LNCAP (cell line): ENCODE data around the gene SUPT3H.

ENCODE experiments used
- TF ChIP-seq, protein P1 (sequence below): fragments of 450-650 bp; IDR thresholded peaks from 2 replicates; pipeline ENCODE4 v1.5.1; 2017; ENCODE audit warnings: mild to moderate bottlenecking

The SUPT3H gene

GRCh38 chr6:44995486-44996132, 382.1 kb downstream of the SUPT3H start:
- TF ChIP-seq, protein P1, sequence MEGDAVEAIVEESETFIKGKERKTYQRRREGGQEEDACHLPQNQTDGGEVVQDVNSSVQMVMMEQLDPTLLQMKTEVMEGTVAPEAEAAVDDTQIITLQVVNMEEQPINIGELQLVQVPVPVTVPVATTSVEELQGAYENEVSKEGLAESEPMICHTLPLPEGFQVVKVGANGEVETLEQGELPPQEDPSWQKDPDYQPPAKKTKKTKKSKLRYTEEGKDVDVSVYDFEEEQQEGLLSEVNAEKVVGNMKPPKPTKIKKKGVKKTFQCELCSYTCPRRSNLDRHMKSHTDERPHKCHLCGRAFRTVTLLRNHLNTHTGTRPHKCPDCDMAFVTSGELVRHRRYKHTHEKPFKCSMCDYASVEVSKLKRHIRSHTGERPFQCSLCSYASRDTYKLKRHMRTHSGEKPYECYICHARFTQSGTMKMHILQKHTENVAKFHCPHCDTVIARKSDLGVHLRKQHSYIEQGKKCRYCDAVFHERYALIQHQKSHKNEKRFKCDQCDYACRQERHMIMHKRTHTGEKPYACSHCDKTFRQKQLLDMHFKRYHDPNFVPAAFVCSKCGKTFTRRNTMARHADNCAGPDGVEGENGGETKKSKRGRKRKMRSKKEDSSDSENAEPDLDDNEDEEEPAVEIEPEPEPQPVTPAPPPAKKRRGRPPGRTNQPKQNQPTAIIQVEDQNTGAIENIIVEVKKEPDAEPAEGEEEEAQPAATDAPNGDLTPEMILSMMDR: no peak

DNA sequence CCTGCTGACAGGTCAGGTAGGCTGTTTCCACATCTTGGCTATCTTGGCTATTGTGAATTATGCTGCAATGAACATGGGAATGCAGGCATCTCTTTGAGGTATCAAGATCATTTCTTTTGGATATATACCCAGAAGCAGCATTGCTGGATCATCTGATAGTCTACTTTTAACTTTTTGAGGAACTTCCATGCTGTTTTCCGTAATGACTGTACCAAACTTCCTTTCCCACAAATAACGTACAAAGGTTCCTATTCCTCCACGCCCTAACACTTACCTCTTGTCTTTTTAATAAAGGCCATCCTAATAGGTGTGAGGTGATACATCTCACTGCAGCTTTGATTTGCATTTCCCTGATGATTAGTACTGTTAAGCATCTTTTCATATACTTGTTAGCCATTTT, 388.3 kb downstream of the SUPT3H start:
- TF ChIP-seq, protein P1: no peak

- TF ChIP-seq, protein P1: no peak
These were observed 392.7 kb downstream of the SUPT3H start for GRCh38 chr6:44985006-44985405.

DNA sequence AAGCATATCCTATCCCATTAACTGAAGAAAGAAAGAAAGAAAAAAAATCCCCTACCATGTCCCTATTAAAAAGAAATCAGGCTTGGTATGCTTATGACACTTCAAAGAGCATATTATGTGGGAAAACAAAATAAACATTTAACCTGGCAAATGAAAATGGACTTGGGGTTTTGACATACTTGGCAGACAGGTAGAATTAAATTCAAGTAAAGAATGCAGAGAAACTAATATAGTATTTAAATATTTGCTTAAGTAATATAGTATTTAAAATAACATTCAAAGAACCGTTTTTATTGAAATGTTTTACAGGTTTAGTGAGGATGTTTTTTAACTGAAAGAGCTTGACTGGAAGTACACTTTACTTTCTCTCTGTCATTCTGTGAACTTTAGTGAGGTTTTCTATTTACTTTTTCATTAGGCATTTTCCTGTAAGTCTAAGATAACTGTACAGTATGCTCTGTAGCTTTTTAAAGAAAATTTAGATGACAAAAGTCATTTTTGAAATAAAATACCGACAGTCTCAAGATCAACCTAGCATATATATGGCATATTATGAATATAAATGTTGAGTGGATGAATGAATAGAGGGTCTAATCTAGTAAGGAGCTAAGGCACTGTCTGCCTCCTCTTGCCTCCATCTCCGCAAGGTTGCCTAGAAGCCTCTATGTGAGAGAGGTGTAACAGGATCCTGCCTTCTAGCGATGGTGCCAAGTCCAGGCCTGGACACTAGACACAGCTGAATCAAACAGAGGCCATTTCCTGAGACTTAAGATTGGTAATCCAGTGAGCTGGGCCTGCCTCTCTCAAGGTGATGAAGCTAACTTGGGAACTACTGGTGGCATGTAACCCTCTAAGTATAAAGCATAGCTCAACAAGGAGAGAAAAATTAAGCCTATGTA, 394.0 kb downstream of the SUPT3H start:
- TF ChIP-seq, protein P1: no peak

DNA sequence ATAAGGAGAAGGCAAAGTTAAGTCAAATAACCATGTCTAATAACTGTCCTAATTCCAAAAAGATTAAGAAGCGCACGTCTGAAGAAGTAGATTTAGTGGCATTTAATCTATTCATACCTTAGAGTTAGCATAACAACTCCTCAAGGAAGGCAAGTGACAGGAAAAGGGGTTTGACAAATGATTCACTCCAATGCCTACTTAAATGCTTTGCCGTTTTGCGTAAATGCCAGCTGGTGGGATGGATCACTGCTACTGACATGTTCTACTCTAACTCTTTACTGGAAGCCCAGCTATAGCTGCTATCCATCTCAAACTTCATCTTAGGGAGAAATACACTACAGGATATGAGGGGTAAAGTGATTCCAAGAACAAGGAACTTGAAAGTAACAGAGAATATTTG, 396.9 kb downstream of the SUPT3H start:
- TF ChIP-seq, protein P1: no peak

- TF ChIP-seq, protein P1: no peak
These were observed 400.8 kb downstream of the SUPT3H start for GRCh38 chr6:44976677-44977641.

DNA sequence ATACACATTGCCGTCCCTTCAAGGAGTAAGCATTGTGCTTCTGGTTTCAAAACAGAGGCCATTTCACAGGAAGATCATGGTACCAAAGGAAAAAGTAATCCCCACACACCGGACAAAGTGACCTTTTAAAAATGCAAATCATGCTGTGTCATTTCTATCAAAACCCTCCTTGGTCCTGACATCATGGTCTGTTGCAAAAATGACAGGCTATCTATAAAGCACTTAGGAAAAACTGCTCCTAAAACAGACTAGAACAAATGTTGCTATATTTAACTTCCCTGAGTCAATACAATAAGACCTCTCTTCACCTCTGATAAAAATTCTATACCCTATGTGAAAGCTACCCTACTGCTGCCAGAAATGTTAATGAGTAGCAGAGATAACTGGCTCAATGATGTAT, 403.2 kb downstream of the SUPT3H start:
- TF ChIP-seq, protein P1: no peak
